Measurements from ENCODE around the gene ALPI.

Gene ALPI

DNA sequence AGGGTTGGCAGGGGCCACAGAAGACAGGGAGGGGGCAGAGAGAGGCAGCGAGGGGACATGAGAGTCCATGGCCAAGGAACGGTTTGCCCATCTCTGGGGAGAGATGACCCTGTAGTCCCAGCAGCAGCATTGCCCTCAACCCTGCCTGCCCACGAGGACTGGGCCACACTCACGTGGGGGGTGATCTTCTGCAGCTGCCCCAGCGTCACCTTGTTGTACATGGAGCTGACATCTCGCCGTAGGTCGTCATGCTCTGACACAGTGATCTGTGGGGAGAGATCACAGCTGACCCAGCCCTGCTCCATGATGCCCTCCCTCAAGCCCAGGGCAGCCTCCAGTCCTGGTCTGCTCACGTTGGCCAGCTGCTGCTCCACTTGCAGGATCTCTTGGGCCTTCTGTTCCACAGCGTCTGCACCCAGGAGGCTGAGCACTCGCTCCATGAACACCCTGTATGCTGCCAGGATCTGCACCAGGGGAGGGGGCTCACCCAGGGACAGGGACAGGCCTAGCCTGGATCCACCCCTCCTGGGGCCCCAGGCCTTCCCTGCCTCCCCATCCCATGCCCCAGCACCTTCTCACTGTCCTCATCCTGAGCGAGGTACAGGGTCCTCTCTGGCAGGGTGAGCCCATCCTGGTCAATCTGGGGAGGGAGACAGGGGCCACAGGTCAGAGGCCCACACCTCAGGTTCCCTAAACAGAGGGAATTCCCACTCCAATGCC lies 28.8 kb downstream of the ALPI start:
- Mint-ChIP-seq H3K36me3 (ENCODE audit: insufficient read depth) (no peaks in the 10 kb centered on the region), H3K4me3 (peak overlapping the region; percentile 31 to 42), H3K4me1 (ENCODE audit: low read depth in 2 of 2) (peaks cover 5 to 11% of the 10 kb centered on the region in 2 donors), H3K9me3 (no peaks in the 10 kb centered on the region), H3K27ac (no peak overlapping the region), H3K27me3 (peaks cover 29 to 74% of the 10 kb centered on the region in 2 donors)
- ATAC-seq (replicated peaks) = no peak
- no peak for DNase-seq

DNA sequence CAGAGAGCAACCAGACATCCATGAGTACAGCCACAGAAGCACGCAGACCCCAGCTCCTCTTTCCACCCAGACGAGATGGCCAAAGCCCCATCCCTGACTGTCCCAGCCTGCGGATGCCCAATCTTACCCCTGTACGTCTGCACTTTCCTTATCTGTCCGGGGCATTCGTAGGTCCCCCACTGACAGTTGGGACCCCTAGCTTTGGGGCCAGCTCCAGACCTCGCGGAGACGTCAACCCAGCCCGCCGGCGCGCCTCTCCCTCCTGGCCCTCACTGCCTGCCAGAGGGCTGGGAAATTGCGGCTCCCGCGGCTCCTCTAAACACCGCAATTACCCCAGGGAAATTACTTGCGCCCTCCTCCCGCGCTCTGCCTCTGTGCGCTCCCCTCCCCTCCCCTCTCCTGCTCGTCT lies 29.4 kb downstream of the ALPI start:
- peak overlapping the region; percentile 31 to 42 for H3K4me3 Mint-ChIP-seq

DNA sequence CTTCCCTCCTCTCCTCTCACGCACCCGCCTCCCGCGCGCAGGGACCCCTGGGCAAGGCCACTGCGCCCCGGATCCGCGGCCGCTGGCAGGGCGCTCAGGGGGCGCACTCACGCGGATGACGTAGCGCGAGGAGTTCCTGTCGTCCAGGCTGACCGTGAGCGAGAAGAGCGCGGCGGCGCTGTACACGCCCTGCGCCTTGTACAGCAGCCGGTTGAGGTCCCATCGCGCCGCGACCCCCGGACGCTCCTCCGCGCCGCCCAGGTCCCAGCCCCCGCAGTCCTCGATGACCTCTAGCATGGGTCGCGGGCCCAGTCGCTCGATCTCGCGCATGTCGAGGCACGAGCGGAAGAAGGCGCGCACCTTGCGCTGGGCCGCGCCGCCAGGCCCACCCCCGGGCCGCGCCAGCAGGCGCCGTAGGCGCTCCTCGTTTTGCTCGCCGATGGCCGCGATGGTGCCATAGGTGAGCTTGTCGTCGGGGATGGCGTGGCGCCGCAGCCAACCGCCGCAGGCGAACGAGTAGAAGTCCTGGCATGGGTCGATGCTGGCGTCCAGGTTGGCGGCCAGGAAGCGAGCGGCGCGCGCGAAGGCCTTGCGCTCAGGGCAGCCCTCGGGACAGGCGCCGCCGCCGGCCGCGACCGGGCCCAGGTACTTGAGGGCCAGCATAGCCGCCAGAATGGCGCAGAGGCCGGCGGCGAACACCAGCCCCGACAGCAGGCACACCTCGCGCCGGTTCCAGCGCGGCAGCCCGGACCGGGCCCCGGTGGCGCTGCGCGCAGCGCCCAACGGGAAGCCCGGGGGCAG lies 30.0 kb downstream of the ALPI start:
- Mint-ChIP-seq H3K27me3 (peaks cover 40 to 80% of the 10 kb centered on the region in 2 donors), H3K4me1 (ENCODE audit: low read depth in 2 of 2) (peaks cover 5 to 11% of the 10 kb centered on the region in 2 donors), H3K27ac (no peak overlapping the region), H3K4me3 (peak overlapping the region in 1 of 2 donors; percentile 31), H3K9me3 (no peaks in the 10 kb centered on the region), H3K36me3 (ENCODE audit: insufficient read depth) (no peaks in the 10 kb centered on the region)
- no peak for ATAC-seq (replicated peaks)
- DNase-seq = no peak

More for the DNA sequence above, 29.4 kb downstream of the ALPI start:
- peaks cover 5 to 11% of the 10 kb centered on the region in 2 donors for H3K4me1 Mint-ChIP-seq (ENCODE audit: low read depth in 2 of 2)
- no peak for DNase-seq
- H3K36me3 Mint-ChIP-seq (ENCODE audit: insufficient read depth) = no peaks in the 10 kb centered on the region
- no peak for ATAC-seq (replicated peaks)
- no peak overlapping the region for H3K27ac Mint-ChIP-seq
- H3K27me3 Mint-ChIP-seq = peaks cover 35 to 79% of the 10 kb centered on the region in 2 donors
- H3K9me3 Mint-ChIP-seq = no peaks in the 10 kb centered on the region

DNA sequence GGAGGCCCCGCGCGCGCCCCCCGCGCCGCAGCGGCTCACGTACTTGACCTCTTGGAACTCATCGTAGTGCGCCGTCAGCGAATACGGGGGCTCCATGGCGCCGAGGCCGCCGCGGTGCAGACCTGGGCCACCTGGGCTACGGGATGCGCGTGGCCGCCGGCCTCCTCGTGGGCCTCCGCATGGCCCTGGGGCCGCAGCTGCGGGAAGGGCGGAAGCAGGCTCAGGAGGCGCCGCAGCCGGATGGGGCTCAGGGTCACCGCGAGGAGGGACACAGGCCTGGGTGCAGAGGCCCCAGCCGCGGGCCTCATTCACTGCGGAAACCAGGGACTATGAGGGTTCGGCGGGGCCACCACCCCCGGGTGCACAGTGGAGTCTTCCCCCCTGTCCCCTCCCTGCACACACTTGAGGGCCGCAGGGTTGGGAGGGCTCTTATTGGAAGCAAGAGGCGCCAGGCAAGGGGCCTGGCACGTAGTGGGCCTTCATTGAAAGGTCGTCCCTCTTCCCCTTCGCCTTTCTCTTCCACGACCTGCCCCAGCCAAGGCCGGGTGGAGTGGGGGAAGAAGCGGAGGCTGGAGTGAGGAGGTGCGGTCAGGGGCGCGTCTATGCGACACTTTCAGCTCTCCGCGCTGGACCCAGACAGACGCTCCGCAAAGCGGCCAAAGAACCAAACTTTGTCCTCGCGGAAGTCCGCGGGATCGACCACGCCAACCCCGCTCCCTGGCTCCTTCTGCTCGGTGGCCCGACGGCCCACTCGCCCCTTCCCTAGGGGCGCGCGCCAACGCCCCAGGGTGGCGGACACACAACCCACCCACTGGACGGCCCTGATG lies 30.8 kb downstream of the ALPI start:
- ATAC-seq (replicated peaks) = no peak
- Mint-ChIP-seq H3K9me3 (no peaks in the 10 kb centered on the region), H3K36me3 (ENCODE audit: insufficient read depth) (no peaks in the 10 kb centered on the region), H3K27ac (no peak overlapping the region), H3K27me3 (peaks cover 48 to 80% of the 10 kb centered on the region in 2 donors), H3K4me3 (peak overlapping the region; percentile 8 to 23), H3K4me1 (ENCODE audit: low read depth in 2 of 2) (peaks cover 5 to 8% of the 10 kb centered on the region in 2 donors)
- DNase-seq = no peak

DNA sequence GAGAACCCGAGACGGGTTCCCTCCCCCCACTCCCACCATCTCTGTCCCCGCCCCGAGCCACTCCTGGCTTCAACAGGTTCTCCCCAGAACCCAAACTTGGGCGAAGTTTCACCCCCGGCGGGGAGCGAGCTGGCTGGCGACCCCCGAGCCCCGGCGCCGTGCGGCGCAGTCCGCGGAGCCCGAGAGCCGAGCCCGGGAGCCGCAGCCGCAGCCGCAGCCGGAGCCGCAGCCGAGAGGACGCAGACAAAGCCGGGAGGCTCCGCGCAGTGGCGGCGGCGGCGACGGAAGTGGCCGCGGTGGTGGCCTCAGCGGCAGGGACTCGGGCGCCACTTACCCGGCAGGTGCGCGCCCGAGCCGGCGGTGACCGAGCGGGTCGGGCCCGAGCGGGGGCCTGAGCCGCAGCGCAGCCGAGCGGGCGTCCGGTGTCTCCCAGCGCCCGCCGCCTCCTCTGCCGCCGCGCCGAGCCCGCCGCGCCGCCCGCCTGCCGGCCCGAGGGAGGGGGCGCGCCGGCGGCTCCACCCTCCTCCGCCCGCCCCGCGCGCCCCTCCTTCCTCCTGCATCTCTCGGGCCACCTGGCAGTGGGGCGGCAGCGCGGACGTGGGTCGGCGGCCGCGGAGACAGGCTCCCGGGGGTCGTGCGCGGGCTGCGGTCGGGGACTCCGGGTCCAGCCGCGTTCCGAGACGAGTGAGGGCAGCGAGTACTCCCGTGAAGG lies 31.6 kb downstream of the ALPI start, which contains the start of gene ECEL1:
Gene ECEL1, minus strand, starts transcription at position 450 of the 712 bp plus-strand sequence. CDS start 1,181 bp downstream, outside the sequence.
- ATAC-seq (replicated peaks) = no peak
- peak within 1 kb of the TSS; percentile 40 to 62 for H3K4me3 Mint-ChIP-seq
- H3K36me3 Mint-ChIP-seq (ENCODE audit: insufficient read depth) = no peaks in the 10 kb centered on the region
- DNase-seq = no peak
- H3K9me3 Mint-ChIP-seq = no peaks in the 10 kb centered on the region
- peak within 1 kb of the TSS in 1 of 2 donors; percentile 24 for H3K27ac Mint-ChIP-seq
- H3K27me3 Mint-ChIP-seq = peaks cover 55 to 80% of the 10 kb centered on the region in 2 donors
- H3K4me1 Mint-ChIP-seq (ENCODE audit: low read depth in 2 of 2) = peaks cover 5 to 8% of the 10 kb centered on the region in 2 donors

DNA sequence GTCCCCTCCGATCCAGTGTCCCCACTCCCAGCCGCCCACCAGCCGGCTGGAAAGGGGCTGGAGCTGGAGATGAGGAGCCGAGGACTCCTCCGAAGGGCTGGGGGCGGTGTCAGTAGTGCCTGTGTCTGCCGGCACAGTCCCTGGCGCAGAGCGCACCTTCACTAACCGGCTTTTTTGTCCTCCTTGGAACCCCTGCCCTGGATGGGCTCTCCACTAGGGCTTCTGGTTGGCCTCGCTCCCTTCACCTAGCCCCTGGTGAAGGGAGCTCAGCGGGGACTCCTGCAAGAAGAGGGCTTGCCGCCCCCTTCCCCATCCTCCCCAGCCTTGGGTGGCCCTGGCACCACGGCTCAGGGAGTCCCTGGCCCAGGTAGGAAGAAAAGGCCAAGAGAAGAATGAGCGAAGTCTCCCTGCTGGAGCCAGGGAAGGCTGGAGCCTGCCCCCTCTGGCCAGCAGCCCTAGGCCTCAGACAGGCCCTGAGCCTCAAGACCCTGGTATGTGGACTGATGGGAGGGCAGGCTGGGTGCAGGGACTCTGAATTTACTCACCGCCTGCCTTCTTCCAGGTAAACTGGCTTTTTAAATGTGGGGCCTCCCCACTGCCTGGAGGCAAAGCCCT lies 32.3 kb downstream of the ALPI start:
- H3K9me3 Mint-ChIP-seq = no peaks in the 10 kb centered on the region
- no peak overlapping the region for H3K27ac Mint-ChIP-seq
- DNase-seq (no peak), ATAC-seq (replicated peaks) (no peak)
- peaks cover 59 to 80% of the 10 kb centered on the region in 2 donors for H3K27me3 Mint-ChIP-seq
- no peaks in the 10 kb centered on the region for H3K36me3 Mint-ChIP-seq (ENCODE audit: insufficient read depth)
- peak overlapping the region; percentile 40 to 62 for H3K4me3 Mint-ChIP-seq
- peaks cover 5 to 8% of the 10 kb centered on the region in 2 donors for H3K4me1 Mint-ChIP-seq (ENCODE audit: low read depth in 2 of 2)

DNA sequence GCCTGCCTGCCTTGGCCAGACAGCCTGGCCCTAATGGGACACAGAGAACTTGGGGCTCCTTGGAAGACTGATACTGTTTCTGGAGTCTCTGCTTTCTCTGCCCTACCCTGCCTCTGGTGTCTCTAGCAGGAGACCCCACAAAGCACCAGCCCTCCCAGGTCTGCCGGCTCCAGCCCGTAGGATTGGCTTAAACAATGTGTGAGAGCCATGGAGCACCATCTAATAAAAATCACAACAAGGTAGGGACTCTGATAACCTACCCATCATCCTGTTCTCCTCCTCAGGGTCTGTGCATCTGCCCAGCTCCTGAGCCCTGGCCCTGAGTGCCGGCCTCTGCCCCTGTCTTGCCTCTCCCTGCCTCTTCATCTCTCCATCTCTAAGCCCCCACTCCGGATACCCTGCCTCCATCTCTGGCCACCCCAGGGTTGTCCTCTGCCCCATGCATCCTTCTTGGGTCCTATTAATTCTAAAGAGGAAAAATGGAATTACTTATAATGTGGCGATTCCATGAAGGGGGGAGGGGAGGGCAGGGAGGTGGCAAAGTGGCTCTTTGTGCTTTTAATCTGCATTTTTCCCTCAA lies 32.9 kb downstream of the ALPI start:
- Mint-ChIP-seq H3K27ac (peak overlapping the region in 1 of 2 donors; percentile 24), H3K4me1 (ENCODE audit: low read depth in 2 of 2) (peaks cover 5 to 8% of the 10 kb centered on the region in 2 donors), H3K4me3 (peak overlapping the region; percentile 40 to 62), H3K36me3 (ENCODE audit: insufficient read depth) (no peaks in the 10 kb centered on the region), H3K27me3 (peaks cover 59 to 80% of the 10 kb centered on the region in 2 donors), H3K9me3 (no peaks in the 10 kb centered on the region)
- ATAC-seq (replicated peaks) = no peak
- DNase-seq = no peak

DNA sequence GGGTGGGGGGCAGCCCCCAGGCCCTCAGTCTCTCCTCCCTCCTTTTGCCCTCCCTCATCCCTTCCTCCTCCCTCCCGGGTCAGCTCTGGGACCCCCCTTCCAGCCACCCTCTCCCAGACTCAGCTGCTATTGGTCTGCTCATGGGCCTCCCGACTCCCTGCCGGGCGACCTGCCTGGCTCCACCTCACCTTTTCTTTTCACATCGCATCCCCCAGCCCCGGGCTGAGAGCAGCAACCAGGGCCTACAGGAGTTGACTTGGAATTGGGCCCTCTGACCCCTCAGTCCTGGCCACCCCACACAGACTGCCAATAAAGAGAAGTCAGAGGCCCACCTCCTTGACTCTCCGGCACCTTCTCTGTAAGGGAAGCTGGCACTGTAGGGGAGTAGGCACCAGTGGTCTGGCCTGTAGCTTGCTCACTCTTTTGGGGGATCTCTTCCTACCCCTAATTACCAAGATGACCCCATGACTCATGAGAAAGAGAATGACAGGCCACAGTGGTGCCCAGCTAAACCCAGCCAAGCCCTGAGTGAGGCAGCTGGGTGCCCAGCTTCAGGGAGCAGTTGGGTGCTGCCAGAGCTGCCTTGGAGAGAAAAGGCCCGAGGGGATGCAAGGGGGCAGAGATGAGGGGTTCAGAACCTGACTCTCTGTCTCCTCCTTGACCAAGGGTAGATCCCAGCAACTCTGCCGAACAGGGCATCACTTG lies 33.7 kb downstream of the ALPI start:
- Mint-ChIP-seq H3K27ac (no peak overlapping the region), H3K4me1 (ENCODE audit: low read depth in 2 of 2) (peaks cover 5 to 8% of the 10 kb centered on the region in 2 donors), H3K4me3 (no peak overlapping the region), H3K36me3 (ENCODE audit: insufficient read depth) (no peaks in the 10 kb centered on the region), H3K27me3 (peaks cover 54 to 76% of the 10 kb centered on the region in 2 donors), H3K9me3 (no peaks in the 10 kb centered on the region)
- ATAC-seq (replicated peaks) = no peak
- DNase-seq = no peak

DNA sequence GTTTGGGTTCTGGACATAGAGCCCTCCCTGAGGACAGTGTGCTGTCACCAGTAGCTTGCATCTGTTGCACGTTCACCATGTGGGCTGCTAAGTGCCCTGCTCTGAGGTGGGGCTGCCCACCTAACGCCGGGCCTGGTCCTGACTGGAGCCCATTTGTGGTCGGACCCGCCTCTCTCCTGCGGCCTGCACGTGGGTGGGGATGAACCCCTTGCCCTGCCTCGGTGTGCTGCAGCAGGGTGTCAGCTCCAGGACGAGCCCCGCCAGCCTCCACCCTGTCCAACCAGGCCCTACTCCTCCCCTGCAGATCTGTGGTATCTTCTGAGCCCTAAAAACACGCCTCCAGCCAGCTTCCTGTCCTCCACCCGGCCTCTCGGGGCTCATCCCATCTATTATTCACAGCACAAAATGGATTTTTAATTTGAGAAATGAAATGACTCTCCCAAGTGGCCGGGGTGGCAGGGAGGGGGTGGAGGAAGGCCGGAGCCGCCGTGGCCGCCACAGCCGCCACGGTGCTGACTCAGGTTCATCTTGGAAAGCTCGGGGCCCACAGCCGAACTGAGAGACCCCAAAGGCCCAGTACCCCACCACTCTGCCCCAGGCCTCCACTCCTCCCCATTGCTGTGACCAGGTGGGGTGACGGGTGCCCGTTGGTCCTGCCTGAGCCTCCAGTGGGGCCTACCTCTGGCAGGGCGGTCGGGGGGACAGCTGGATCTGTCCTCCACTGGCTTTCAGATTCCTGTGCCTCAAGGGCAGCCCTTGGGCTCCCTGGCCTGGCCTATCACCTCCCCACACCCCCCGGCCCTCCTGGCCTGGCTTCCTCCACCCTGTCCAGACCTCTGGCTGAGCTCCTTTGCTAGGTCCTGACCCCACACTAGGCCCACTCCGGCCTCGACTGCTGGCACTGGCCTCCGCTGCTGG lies 34.5 kb downstream of the ALPI start:
- DNase-seq = no peak
- H3K4me3 Mint-ChIP-seq = no peak overlapping the region

DNA sequence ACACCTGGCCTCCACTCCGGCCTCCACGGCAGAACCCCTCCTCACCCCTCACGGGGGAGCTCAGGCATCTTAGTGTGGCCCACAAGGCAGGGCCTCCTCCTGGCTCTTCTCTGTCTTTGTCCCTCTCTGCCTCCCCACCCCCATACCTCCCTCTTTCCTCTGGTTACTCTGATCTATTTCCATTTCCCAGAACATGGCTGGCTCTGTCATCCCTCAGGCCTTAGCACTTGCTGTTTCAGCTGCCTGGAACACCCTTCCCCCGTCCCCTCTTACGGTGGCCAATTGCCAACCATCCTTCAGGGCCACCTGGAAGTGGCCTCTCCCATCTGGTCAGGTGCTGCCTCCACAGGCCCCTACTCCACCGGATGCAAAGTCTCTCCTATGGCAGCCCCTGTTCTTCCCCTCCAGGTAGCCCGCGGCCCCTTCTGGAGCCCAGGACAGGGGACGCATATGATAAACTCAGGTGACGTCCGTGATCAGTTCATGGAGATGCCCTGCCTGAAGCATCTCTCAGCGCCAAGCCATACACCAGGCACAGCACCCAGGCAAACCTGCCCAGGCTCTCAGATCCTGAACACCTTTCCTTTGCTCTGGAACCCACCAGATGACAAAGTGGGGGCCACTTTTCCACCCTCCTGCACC lies 35.3 kb downstream of the ALPI start:
- H3K4me1 Mint-ChIP-seq (ENCODE audit: low read depth in 2 of 2) = peaks cover 0 to 4% of the 10 kb centered on the region in 2 donors
- ATAC-seq (replicated peaks) (no peak), DNase-seq (no peak)
- no peak overlapping the region for H3K27ac Mint-ChIP-seq
- no peak overlapping the region for H3K4me3 Mint-ChIP-seq
- H3K9me3 Mint-ChIP-seq = no peaks in the 10 kb centered on the region
- H3K27me3 Mint-ChIP-seq = peaks cover 44 to 63% of the 10 kb centered on the region in 2 donors
- H3K36me3 Mint-ChIP-seq (ENCODE audit: insufficient read depth) = peaks cover under 1% of the 10 kb centered on the region

More for the DNA sequence above, 34.5 kb downstream of the ALPI start:
- no peak for ATAC-seq (replicated peaks)
- H3K9me3 Mint-ChIP-seq = no peaks in the 10 kb centered on the region
- no peaks in the 10 kb centered on the region for H3K36me3 Mint-ChIP-seq (ENCODE audit: insufficient read depth)
- no peak overlapping the region for H3K27ac Mint-ChIP-seq
- peaks cover under 1 to 4% of the 10 kb centered on the region in 2 donors for H3K4me1 Mint-ChIP-seq (ENCODE audit: low read depth in 2 of 2)
- peaks cover 46 to 68% of the 10 kb centered on the region in 2 donors for H3K27me3 Mint-ChIP-seq
